Activated naive CD4-positive, alpha-beta T cell treated with anti-CD3 and anti-CD28 coated beads, Interleukin-2, amount 50 U/mL, for 72 hours (primary cell): ENCODE data around the gene NTMT1. TPM values are rescaled to one million over a fixed set of nuclear protein-coding genes. Genes with fewer than 3 reads are reported as not detected.
A peak's percentile ranks its signal among the peaks of the same experiment; 100 is the strongest.
"Not testable (repeated sequence)": the region's sequence is repeated elsewhere in the genome, so short reads cannot be mapped to it uniquely, and the experiment has no call there.

Experiments
- ATAC-seq, 2 donors: fragments of 150-1000 bp; cut with Tn5 transposase; 2 replicates each; pipeline ENCODE4 v1.10.0; 2021; ENCODE audit warnings: mild to moderate bottlenecking in 2 of 2, moderate library complexity in 2 of 2
- DNase-seq, 2 donors: peaks; one replicate each; pipeline ENCODE4 v3.0.0; 2021 to 2022; ENCODE audit warnings: low spot score in 2 of 2
- H3K27ac Mint-ChIP-seq, 2 donors: one replicate each; pipeline ENCODE4 v1.8.0; 2022; ENCODE audit warnings: mild to moderate bottlenecking in 2 of 2, mixed read lengths in 2 of 2
- H3K36me3 Mint-ChIP-seq, 2 donors: one replicate each; pipeline ENCODE4 v1.8.0; 2022; ENCODE audit warnings: mixed read lengths in 2 of 2
- H3K9me3 Mint-ChIP-seq, 2 donors: one replicate each; pipeline ENCODE4 v1.8.0; 2022; ENCODE audit warnings: mixed read lengths in 2 of 2
- total RNA-seq, 2 donors: library from RNA; stranded (reverse); gene quantifications; one replicate each; pipeline ENCODE4 v1.2.3, GENCODE V29; 2022

The NTMT1 gene
- total RNA-seq, 2 donors from 2014 or later: 47.5 to 56.4 TPM

DNA sequence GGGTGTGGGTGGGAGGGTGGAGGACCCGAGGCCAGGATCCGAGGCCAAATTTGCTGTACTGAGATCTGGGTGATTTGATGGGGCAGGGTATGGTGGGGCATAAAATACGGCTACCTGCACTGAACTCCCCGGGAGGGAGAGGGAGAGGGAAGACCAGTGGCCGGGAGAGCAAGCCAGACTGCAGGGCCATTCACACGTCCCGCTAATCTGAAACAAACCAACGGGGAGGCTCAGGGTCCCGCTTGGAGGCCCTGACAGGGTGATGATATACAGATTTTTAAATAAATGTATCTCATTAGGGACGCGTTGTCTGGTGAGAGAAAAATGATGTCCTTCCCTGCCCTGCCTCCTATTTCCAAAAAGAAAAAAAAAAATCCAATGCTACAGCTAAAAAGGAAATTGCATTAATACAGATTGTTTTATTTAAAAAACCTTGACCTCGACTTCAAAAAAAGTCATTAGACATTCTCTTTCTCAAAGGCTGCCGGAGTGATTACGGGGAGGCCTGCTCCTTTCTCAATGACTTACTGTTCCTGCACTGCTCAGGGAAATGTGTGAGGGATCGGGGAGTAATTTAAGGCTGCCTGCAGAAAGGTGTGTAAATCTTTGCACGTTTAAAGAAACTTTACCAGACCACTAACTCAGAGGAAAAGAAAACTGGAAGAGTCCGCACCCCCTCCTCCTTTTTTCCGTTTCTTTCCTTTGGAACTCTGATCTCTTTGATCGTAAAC is 28.0 kb downstream of the NTMT1 start:
- Mint-ChIP-seq H3K36me3 (no peaks in the 10 kb centered on the region), H3K9me3 (no peaks in the 10 kb centered on the region), H3K27ac (no peak overlapping the region)
- ATAC-seq (no peak), DNase-seq (no peak)

DNA sequence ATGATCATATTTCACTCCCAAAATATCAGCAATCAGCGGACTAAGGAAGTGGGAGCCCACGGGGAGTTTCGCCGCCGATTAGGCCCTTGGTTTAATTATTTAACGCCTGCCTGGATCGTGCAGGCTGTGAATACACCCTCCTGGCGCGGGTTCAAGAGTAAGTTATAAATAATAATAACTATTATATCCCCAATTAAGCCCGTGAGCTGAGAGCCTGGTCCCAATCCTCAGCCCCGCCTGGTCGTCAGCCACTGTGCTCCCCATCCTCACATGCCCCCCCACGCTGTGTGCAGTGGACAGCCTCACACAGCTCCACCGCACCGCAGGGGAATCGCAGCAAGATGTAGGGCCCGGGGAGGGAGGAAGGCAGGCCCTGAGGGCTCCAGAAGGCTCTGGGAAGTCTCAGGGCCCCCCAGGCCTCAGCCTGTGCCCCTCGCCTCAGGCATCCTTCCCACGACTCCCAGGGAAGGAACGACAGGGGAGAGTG is 28.6 kb downstream of the NTMT1 start:
- Mint-ChIP-seq H3K36me3 (no peaks in the 10 kb centered on the region), H3K27ac (no peak overlapping the region), H3K9me3 (no peaks in the 10 kb centered on the region)
- ATAC-seq (no peak), DNase-seq (no peak)

DNA sequence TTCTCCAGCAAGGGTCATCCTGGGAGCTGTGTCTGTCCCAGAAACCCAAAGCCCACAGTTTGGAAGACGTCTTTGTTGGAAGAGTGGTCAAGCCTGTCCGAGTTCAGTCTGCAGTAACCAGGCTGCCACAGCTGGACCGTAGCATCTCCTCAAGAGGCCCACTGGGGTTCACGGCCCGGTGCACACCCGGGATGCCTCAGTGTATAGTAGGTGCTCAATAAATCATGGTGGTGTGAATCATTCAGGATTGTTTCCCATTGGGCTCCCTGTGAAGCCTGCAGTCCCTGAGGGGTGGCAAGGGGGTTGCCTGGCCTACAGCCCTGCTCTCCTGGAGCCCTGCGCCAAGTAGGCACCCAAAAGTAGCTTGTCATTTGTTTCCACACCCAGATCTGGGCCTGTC is 29.2 kb downstream of the NTMT1 start:
- no peak for ATAC-seq
- H3K36me3 Mint-ChIP-seq: no peaks in the 10 kb centered on the region

DNA sequence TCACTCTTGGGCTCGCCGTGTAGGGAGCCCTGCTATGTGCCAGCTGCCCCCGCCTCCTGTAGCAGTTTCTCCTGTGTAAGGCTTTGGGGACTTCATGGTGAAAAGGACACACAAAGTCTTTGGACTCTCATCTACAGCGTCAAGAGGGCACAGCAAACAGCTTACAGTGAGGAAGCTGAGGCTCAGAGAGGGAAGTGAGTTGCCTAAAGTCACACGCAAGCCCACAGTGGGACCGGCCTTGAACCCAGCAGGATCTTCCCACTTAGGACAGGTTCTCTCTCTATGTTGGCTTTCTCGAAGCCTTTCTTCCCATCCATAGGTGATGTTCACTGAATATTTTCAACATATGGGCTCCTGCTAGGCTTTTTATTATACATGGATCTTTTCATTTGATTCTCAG is 29.7 kb downstream of the NTMT1 start:
- ATAC-seq (no peak), DNase-seq (no peak)
- Mint-ChIP-seq H3K27ac (no peak overlapping the region), H3K9me3 (no peaks in the 10 kb centered on the region), H3K36me3 (no peaks in the 10 kb centered on the region)

More for the DNA sequence above, 29.2 kb downstream of the NTMT1 start:
- no peak for DNase-seq
- no peak overlapping the region for H3K27ac Mint-ChIP-seq
- H3K9me3 Mint-ChIP-seq: no peaks in the 10 kb centered on the region

DNA sequence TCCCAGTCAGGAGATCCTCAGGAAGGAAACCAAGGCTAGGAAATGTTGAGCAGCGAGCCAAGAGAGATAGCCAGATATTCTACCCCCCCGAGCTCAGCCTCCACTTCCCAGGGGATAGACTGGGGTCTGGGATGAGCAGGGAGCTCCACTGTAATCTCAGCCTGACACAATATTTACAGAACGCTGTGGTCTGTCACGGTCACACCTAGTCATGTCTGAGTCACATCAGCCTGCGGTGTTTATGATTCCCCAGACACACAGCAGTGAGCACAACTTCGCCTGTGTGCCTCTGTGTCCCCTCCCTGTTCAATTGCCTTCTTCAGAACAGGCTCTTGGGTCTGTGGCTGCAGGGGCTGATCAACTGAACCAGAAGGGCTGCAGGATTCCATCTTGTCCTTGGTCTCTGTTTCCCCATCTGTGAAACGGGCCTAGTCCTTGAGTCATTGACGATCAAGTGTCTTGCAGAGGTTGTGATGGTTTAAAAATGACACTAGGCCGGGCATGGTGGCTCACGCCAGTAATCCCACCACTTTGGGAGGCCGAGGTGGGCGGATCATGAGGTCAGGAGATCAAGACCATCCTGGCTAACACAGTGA is 30.9 kb downstream of the NTMT1 start:
- no peak overlapping the region for H3K27ac Mint-ChIP-seq
- DNase-seq: no peak
- no peaks in the 10 kb centered on the region for H3K36me3 Mint-ChIP-seq
- no peaks in the 10 kb centered on the region for H3K9me3 Mint-ChIP-seq
- ATAC-seq: peak in 1 of 2 donors; percentile 44

DNA sequence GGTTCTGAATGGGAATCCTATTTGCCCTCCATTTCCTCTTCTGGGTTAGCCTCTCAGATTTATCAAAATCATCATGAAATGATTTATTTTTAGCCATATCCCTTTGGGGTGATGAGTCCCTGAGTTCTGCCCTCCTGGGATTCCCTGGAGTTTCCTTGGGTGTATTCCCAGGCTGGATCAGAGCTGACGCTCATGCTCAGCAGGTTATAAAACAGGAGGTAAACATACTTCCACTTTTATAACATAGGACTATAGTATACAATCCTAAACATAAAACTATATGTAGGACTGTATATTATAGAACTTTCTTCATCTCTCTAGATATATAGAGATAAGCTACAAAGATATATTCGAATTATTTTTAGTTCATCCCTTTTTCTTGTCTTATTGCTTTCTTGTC is 35.1 kb downstream of the NTMT1 start:
- ATAC-seq (no peak), DNase-seq (no peak)
- H3K9me3 Mint-ChIP-seq: no peaks in the 10 kb centered on the region
- H3K36me3 Mint-ChIP-seq: no peaks in the 10 kb centered on the region
- no peak overlapping the region for H3K27ac Mint-ChIP-seq

DNA sequence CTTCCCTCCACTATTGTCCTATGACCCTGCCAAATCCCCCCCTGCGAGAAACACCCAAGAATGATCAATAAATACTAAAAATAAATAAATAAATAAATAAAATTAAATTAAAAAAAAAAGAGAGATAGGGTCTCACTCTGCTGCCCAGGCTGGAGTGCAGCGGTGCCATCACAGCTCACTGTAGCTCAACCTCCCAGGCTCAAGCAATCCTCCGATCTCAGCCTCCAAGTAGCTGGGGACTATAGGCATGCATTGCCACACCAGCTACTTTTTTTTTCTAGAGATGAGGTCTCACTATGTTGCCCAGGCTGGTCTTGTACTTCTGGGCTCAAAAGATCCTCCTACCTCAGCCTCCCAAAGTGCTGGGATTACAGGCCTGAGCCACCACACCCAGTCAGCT is 36.3 kb downstream of the NTMT1 start:
- H3K36me3 Mint-ChIP-seq, DNase-seq, H3K9me3 Mint-ChIP-seq, H3K27ac Mint-ChIP-seq, ATAC-seq: not testable (repeated sequence)

DNA sequence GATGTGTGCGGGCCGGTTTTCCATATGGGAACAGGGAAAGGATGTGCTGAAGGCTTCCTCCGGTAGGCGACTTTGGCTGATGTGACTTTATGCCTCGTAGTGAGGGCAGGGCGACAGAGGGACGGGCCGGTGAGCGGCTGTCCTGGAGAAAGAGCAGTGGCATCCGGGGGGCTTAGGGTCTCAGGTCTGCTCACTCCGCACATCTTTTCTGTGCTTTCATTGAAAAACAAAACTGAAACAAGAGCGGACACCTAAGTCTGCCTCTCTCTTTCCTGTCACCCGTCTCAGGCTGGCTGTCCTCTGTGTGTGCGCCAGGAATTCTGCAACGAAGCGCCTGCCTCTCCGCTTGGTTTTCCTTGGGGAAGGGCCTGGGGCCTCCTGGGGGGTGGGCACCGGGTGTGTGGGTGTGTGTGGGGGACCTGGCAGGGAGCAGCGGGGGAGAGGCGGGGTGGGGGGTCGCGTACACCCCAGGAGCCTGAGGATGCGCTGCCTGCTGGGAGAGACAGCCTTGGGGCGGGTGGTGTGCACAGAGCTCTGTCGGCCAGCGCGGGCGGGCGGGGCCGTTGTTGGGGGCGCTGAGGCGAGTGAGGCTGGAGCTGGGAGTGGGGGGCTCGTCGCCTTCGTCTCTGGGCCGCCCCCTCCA is 38.9 kb downstream of the NTMT1 start:
- Mint-ChIP-seq H3K27ac (no peak overlapping the region), H3K36me3 (no peaks in the 10 kb centered on the region), H3K9me3 (no peaks in the 10 kb centered on the region)
- DNase-seq (no peak), ATAC-seq (peak in 1 of 2 donors; percentile 44)

DNA sequence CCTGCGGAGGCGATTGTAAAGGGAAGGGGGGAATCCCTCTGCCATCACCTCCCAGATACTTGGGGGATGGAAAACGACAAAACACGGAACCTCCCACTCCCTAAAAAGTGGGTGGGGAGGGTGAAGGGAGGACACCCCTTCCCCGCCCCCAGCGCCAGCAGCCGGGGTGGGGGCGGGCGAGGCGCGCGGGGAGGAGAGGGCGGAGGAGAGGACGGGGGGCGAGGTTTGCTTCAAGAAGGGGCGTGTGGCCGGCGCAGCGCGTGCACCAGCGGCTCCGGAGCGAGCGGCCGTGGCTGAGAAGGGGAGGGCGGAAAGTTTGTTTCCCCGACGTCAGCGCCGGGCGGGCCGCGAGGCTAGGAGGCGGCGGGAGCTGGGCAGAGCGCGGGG is 39.4 kb downstream of the NTMT1 start, which contains the start of gene PRRX2:
Gene PRRX2, plus strand, starts transcription at position 259 of the 387 bp plus-strand sequence. CDS start 221 bp downstream, outside the sequence.
- ATAC-seq: peak; percentile 61 to 75
- peak in 1 of 2 donors; percentile 35 for DNase-seq
- H3K36me3 Mint-ChIP-seq: no peaks in the 10 kb centered on the region

DNA sequence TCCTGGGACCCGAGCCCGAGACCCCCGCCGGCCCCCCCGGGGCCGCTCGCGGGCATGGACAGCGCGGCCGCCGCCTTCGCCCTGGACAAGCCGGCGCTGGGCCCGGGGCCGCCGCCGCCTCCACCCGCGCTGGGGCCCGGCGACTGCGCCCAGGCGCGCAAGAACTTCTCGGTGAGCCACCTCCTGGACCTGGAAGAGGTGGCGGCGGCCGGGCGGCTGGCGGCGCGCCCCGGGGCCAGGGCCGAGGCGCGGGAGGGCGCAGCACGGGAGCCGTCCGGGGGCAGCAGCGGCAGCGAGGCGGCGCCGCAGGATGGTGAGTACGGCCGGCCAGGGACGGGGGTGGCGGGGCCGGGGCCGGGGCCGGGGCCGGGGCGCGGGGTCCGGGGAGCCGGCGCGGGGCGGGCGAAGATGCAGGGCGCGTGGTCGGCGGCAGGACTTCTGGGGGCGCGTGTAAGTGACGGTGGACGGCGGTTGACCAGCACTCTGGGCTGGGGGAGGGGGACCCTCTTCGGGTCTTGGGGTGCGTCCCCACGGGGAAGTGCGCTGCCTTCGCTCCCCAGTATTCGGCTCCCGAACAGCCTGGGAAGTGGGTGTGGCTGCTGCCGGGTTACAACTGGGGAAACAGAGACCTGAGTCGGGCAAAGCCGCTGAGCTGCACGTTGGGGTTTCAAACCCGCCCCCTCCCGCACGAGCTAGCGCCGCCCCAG is 40.0 kb downstream of the NTMT1 start:
- Mint-ChIP-seq H3K27ac (no peak overlapping the region), H3K36me3 (no peaks in the 10 kb centered on the region), H3K9me3 (no peaks in the 10 kb centered on the region)
- DNase-seq (no peak), ATAC-seq (peak; percentile 37 to 43)

More for the DNA sequence above, 39.4 kb downstream of the NTMT1 start, which contains the start of gene PRRX2:
- no peak within 1 kb of the TSS for H3K27ac Mint-ChIP-seq
- H3K9me3 Mint-ChIP-seq: no peaks in the 10 kb centered on the region

DNA sequence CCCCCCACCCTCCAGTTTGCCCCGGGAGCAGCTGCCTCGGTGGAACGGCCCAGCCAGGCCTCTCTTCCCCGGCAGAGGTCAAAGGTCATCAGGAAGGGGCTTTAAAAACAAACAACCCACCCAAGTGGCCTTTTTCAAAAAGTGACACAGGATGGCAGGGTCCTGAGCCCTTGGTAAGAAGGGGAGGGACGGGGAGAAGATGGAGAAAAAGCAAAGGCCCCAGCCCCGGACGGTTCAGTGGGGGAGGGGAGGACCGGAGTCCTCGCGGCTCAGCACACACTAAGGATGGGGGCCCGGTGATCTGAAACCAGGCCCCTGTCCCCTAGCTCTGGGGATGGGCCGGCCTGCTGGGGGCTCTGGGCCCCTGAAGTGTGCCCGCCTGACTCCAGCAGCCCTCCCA is 40.6 kb downstream of the NTMT1 start:
- Mint-ChIP-seq H3K27ac (no peak overlapping the region), H3K36me3 (no peaks in the 10 kb centered on the region), H3K9me3 (no peaks in the 10 kb centered on the region)
- DNase-seq (no peak), ATAC-seq (no peak)

DNA sequence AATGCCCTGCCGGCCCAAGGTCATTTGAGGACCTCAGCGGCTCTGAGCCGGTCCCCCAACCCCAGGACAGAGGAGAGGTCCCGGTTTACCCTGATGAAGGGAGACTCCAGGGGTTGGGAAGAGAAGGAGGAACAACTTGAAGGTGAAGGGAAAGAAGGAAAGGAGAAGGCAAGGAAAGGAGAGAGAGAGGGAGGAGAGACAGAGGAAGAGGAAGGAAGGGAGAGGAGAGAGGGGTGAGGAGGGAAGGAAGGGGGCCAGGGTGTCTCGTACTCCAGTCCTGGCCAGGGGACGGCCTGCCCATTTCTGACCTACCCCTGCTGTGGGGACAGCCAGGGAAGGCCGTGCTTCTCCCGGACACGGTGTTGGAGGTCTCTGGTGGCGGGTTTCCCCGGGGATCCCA is 41.4 kb downstream of the NTMT1 start:
- Mint-ChIP-seq H3K9me3 (no peaks in the 10 kb centered on the region), H3K36me3 (no peaks in the 10 kb centered on the region), H3K27ac (no peak overlapping the region)
- DNase-seq (no peak), ATAC-seq (no peak)

DNA sequence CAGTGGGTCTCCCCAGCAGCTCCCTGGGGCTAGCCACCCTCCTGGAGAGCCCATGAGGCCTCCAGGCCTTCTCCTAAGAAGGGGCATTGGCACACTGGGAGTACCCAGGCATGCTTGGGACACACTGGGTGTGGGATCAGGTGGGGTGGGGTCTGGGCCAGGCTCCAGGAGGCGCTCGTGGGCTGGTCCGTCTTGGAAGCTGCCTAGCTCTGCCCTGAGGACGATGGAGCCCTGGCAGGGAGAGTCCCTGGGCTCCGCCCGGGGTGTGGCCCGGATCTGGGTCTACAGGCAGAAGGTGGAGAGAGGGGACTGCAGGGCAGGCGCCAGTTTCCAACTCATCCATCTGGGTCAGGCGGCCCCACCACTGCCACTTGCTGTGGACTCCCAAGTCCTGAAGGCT is 41.9 kb downstream of the NTMT1 start:
- Mint-ChIP-seq H3K27ac (no peak overlapping the region), H3K36me3 (no peaks in the 10 kb centered on the region), H3K9me3 (no peaks in the 10 kb centered on the region)
- ATAC-seq (no peak), DNase-seq (no peak)

DNA sequence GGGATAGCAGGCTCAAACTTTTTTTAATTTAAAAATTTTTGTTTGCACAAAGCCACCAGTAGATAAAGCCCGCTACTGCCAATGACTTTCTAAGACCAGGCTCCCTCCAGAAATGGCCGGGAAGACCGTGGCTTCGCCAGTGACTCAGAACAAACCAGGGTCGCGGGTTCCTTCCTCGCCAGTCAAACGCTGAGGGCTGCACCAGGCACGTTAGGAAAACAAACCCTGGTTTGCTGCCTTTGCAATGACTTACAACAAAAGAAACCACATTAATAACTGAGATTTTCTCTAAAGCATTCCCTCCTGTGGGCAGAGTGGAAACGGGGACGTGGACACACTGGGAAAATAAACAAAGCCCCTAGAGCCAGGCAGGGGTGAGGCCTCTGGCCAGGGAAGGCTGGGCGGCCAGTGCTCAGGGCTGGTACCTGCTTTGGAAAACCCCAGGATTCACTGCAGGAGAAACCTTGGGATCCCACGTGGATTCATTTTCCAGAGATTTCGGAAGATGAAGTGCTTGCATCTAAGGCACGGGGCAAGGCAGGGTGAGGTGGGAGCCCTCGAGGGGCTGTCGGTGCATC is 43.3 kb downstream of the NTMT1 start:
- no peaks in the 10 kb centered on the region for H3K9me3 Mint-ChIP-seq
- no peaks in the 10 kb centered on the region for H3K36me3 Mint-ChIP-seq
- ATAC-seq (no peak), DNase-seq (no peak)
- H3K27ac Mint-ChIP-seq: no peak overlapping the region

DNA sequence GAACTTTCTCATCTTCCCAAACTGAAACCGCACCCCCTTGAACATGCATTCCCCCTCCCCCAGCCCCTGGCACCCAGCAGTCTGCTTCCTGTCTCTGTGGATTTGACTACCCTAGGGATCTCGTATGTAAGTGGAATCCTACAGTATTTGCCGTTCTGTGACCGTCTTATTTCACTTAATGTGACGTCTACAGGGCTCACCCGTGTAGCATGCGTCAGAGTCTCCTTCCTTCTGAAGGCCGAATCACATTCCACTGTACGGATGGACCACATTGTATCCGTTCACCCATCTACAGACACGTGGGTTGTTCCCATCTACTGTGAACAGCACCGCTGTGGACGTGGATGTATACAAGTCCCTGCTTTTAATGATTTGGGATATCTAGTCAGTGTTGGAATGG is 44.0 kb downstream of the NTMT1 start:
- Mint-ChIP-seq H3K9me3 (no peaks in the 10 kb centered on the region), H3K27ac (no peak overlapping the region), H3K36me3 (no peaks in the 10 kb centered on the region)
- no peak for ATAC-seq
- DNase-seq: no peak

DNA sequence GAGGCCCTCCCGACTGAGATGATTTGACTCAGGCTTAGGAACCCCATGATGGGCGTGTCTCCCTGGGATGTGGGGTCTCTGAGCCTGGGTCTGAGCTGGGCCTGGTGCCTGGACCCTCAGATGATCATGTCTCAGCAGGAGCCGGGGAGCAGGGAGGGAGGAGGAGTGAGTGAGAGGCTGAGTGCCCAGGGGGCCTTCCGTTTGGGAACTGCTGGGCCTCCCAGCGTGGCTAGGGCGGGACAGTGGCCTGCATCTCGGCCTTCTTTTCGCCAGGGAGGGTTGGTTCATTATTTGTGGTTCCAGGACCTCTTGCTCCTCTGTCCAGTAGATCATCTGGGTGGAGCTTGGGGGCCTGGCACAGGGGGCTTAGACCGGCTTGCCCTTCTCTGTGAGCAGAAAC is 45.1 kb downstream of the NTMT1 start:
- no peaks in the 10 kb centered on the region for H3K36me3 Mint-ChIP-seq
- no peak overlapping the region for H3K27ac Mint-ChIP-seq
- no peak for DNase-seq
- H3K9me3 Mint-ChIP-seq: no peaks in the 10 kb centered on the region
- ATAC-seq: no peak

DNA sequence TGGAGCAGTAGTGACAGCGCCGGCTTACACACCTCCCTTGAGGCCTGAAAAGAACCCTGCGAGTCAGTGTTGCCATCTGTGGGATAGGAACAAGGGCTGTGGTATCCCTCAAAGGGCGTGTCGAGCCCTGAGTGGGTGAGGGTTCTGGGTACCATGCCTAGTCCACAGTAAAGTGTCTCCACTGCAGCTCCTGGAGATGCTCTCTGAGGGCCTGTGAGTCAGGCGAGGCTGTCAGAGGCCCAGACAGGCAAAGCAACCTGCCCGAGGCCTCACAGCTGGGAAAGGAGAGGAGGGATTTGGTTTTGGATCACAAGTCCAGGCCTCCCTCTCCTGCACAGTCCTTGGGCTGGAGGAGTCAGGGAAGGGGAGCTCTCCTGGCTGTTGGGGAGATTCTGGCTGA is 45.6 kb downstream of the NTMT1 start:
- peak; percentile 59 to 76 for ATAC-seq
- no peaks in the 10 kb centered on the region for H3K9me3 Mint-ChIP-seq
- no peak for DNase-seq
- H3K27ac Mint-ChIP-seq: no peak overlapping the region
- H3K36me3 Mint-ChIP-seq: no peaks in the 10 kb centered on the region
